Measurements from ENCODE around the gene TOP2A.
A peak's percentile ranks its signal among the peaks of the same experiment; 100 is the strongest.

The TOP2A gene

GRCh38 chr17:40452216-40452787, 34.6 kb upstream of the TOP2A start:
- peak; percentile 48 for DNase-seq

- no peak for DNase-seq
Observed at GRCh38 chr17:40451420-40451819, 33.7 kb upstream of the TOP2A start.

- DNase-seq = no peak
Observed at GRCh38 chr17:40450175-40450574, 32.5 kb upstream of the TOP2A start.

GRCh38 chr17:40448639-40449261, 31.1 kb upstream of the TOP2A start:
- no peak for DNase-seq

- no peak for DNase-seq
Observed at GRCh38 chr17:40448213-40448638, 30.5 kb upstream of the TOP2A start.

- no peak for DNase-seq
Observed at GRCh38 chr17:40447806-40448205, 30.1 kb upstream of the TOP2A start.

GRCh38 chr17:40447148-40447644, 29.5 kb upstream of the TOP2A start:
- no peak for DNase-seq

GRCh38 chr17:40445751-40446468, 28.2 kb upstream of the TOP2A start:
- no peak for DNase-seq

GRCh38 chr17:40443988-40444899, 26.5 kb upstream of the TOP2A start:
- DNase-seq = no peak

GRCh38 chr17:40443196-40443987, 25.7 kb upstream of the TOP2A start, which contains the start of gene IGFBP4:
TSS of gene IGFBP4 (plus strand) at chr17:40443450. CDS start at chr17:40443736, 286 bp downstream.
- peak; percentile 50 for DNase-seq

- no peak for DNase-seq
Observed at GRCh38 chr17:40442392-40443195, 24.9 kb upstream of the TOP2A start.

GRCh38 chr17:40440166-40440565, 22.5 kb upstream of the TOP2A start:
- DNase-seq = no peak

GRCh38 chr17:40437095-40437732, 19.5 kb upstream of the TOP2A start:
- no peak for DNase-seq

GRCh38 chr17:40436636-40437035, 18.9 kb upstream of the TOP2A start:
- no peak for DNase-seq

- DNase-seq = no peak
Observed at GRCh38 chr17:40433551-40434415, 16.1 kb upstream of the TOP2A start.

GRCh38 chr17:40432864-40433528, 15.3 kb upstream of the TOP2A start:
- no peak for DNase-seq

GRCh38 chr17:40431231-40431602, 13.5 kb upstream of the TOP2A start:
- DNase-seq = no peak

- DNase-seq = no peak
Observed at GRCh38 chr17:40430272-40431230, 12.9 kb upstream of the TOP2A start.
